Activated CD4-positive, alpha-beta T cell treated with anti-CD3 and anti-CD28 coated beads, Interleukin-2, amount 50 U/mL, for 16 hours (primary cell): ENCODE measurements around the gene CASP5.
"Not testable (repeated sequence)": the region's sequence is repeated elsewhere in the genome, so short reads cannot be mapped to it uniquely, and the experiment has no call there.

Experiments used
- DNase-seq: peaks from one replicate; pipeline ENCODE4 v3.0.0-alpha.2; 2020

The CASP5 gene

GRCh38 chr11:105033343-105033742 lies 10.4 kb upstream of the CASP5 start:
- no peak for DNase-seq

GRCh38 chr11:105032495-105032894 lies 9.5 kb upstream of the CASP5 start:
- no peak for DNase-seq

DNA sequence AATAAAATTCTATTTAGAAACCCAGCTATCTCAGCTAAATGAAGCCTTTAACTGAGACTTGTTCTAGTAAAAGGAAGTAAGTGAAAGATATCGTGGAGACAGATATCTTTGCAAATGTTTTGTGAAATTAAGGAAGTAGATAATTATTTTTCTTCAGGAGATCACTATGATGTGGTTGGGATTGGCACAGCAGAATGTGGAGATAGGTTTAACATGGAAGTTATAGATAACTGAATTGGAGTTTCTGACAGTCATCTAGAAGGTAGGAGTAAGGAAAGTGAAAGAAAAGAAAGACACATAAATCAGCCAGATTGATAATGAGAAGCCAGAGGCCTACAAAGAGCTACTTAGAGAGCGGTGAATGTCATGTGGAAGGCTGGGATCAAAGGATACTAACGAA lies 4.7 kb upstream of the CASP5 start:
- no peak for DNase-seq

DNA sequence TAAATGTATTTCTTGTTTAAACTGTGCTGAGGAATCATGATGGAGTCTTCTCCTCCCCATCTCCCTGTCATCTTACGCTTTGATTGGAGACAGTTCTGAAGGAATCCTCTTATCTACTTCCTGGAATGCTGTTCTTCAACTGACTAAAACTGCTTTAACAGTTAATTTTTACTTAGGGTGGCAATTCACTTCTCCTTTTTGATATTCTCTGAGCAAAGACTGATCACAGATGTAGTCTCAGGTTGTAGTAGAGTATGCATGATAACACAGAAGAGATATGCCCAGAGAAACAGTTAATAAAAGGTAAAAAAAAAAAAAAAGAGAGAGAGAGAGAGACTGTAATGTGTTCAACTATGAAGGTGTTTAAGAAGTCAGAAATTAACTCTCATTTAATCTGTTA lies 1.4 kb upstream of the CASP5 start:
- DNase-seq, result no peak

DNA sequence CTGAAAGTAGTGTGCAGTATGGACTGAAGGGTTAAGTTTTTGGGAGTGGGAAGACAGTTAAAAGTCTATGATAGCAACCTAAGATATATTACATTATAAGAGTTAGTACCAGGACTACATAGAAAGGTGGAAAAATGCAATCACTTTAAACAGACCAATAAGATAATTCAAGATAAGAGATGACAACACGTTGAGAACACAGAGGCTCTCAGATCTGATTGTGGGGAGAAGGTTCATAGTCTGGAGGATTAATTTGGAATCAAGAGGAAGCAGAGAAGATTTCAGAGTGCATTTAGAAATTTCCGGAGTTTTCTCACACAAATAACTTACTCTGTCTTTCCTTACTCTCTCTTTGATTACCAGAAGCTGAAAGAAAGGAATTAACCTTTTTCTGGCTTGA lies 441 bp downstream of the CASP5 start:
- DNase-seq, result no peak

- no peak for DNase-seq
These were observed 15.5 kb downstream of the CASP5 start for GRCh38 chr11:105007463-105007862.

GRCh38 chr11:105005451-105005845 lies 17.5 kb downstream of the CASP5 start:
- DNase-seq, result no peak

- DNase-seq, result no peak
These were observed 18.9 kb downstream of the CASP5 start for GRCh38 chr11:105004021-105004420.

DNA sequence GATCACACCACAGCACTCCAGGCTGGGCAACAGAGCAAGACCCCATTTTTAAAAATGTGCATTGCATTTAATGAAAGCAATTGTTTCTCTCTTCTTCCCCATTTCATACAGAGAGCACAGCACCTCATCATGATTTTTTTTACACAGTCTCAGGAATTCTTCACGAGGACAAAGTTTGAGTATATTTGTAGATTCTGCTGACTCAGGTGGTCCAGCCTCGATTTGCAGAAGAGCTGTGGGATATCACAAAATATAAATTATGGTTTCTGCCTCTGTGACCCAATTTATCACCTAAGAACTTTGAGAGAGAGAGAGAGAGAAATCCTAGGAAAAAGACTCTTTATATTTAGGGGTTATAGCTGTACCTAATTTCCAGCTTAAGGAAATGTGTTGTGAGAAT lies 19.8 kb downstream of the CASP5 start:
- no peak for DNase-seq

DNA sequence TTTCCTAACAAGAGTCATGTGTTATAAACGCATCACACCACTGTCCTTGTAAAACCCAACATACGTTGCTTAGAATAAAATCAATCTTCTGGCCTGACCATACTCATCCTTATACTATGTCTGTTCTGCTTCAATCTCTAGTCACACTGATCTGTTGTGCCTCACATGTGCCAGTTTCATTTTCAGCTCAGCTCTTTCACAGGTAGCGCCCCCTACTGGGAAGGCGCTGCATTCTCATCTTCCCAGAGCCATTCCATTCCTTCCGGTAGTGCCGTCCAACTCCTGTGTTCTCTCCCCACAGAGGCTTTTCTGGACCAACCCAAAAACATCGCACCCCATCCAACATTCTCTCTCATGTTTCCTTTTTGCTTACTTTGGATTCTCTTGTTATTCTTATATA lies 22.2 kb downstream of the CASP5 start:
- DNase-seq, result peak; percentile 11

GRCh38 chr11:105000167-105000566 lies 22.8 kb downstream of the CASP5 start:
- DNase-seq, result no peak

DNA sequence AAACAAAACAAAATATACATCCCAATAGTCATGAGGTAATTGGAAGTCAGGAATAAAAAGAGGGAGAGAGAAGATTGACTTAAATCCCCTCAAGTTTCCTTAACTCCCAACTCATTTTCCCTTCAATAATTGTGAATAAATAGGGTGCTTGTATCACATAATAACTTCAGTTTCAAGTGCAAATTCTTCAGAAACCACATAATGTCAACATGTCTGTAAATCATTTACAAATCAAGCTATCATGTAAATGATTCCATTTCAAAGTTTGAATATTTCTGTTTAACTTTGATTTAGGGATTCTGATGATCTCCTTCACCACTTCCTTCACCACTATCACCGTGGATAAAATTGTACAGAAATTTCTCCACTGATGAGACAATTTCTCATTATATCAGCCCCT lies 23.2 kb downstream of the CASP5 start:
- no peak for DNase-seq

DNA sequence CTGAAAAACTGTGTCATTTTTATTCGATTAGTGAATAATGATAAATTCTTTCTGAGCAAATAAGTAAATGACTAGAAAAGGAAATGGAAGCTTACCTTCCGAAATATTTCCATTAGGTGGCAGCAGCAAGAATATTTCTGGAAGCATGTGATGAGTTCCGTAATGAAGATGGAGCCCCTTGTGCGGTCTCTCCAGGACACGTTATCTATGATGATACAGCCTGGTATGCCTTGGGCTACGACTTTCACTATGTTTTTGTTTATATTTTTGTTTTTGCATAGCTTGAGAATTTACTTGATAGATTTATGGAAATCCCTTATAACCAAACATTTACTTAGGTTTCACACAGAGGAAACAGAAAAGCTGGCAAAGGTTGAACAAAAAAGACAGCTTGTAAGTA lies 25.7 kb downstream of the CASP5 start:
- DNase-seq, result no peak

- no peak for DNase-seq
These were observed 28.0 kb downstream of the CASP5 start for GRCh38 chr11:104995001-104995408.

DNA sequence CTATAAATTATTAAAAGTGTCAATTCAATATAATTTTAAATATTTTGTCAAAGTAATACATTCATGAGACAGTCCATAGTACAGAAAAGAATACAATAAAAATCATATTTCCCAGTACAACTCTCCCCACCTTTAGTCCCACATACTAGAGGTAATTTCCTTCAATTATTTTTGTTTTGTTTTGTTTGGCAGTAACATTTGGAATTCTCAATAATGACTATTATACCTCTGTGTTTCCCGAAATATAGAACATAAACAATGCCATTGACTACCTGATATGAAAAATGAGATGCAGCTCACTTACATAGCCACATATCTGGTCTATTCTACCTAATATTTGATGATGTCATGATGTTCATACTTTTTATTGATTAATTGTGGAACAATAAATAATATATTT lies 30.2 kb downstream of the CASP5 start:
- no peak for DNase-seq

DNA sequence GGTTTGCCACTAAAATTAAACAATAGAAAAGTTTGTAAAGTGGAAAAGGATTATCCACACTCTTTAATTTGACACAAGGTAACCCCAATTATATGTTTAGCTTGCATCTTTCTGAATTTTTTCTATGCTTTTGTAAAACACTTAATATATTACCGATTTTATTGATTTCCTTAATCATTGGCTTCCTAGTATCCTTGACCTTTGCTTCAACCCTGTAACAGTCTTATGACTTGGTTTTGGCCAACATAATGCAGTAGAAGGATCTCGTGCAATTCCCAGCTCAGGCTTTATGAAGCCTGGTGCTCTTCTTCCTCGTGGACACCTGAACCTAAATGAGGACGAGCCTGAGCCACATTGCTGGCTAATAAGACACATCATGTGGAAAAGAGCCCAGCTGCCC lies 31.0 kb downstream of the CASP5 start:
- DNase-seq, result no peak

DNA sequence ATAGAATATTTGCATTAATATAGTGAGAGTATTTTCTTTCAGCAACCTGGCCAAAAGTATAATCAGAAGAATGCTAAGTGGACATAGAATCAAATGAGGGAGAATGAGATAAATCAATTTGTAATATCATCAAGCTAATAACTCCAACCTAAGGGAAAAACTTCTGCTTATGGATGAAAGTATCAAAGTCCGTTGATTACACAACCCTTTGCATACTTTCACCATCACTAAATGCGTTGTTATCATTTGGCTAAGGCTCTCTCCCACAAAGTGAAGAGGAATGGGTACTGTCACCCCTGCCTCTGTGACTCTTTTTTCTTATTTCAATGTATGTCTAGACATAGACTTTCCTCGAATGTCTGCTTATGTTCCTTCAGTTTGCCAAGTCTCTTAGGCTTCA lies 38.2 kb downstream of the CASP5 start:
- DNase-seq, result no peak

DNA sequence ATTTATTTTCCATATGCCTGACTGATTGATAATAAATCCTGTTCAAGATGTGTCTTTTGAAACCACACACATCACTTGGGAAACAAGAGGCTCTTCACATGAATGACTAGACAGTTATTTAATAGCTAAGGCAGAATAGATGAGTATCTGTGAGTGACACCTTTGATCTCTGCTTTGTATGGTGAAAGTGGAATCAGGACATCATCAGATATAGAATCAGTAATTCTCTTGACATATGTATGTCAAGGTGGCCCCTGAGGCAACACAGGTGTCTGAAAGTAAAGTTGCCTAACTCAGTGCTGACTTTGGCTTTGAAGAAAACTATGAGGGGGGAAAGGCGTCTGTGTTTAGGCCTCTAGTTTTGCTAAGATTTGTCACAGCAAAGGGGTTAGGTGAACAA lies 43.1 kb downstream of the CASP5 start:
- no peak for DNase-seq

GRCh38 chr11:104973616-104974015 lies 49.4 kb downstream of the CASP5 start:
- no peak for DNase-seq

- DNase-seq, result not testable (repeated sequence)
These were observed 50.0 kb downstream of the CASP5 start for GRCh38 chr11:104972924-104973323.

- no peak for DNase-seq
These were observed 52.2 kb downstream of the CASP5 start for GRCh38 chr11:104970756-104971155.

DNA sequence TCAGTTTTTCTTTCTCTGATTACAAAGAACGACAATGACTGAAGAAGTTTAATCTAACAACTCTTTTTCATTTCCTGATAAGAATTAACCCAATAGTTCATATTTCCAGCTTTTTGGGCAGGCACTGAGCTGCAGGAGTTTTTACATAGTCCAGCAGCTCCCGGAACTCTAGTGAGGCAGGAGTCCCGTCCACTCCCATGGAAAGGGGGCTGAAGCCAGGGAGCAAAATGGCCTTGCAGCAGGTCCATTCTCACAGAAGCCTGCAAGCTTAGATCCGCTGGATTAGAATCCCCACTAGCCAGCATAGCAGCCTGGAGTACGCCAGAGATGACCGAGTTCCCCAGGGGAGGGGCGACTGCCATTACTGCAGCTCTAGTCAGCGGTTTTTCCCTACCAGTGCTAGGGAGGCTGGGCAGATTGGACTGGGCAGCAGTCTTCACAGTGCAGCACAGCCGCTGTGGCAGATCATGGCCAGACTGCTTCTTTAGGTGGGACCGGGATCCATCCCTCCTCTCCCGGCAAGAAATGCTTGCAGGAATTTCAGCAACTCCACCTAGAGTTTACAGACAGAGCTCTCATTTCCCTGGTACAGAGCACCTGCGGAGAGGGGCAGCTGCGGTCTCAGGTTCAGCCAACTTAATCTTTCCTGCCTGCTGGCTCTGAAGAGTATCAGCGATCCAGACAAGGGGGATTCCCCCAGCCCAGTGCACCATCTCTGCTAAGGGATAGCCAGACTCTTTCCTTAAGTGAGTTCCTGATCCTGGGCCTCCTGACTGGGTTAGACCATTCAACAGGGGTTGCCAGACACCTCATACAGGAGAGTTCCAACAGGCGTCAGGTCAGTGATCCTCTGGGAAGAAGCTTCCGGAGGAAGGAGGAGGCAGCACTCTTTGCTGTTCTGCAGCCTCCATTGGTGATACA lies 53.9 kb downstream of the CASP5 start:
- DNase-seq, result no peak

GRCh38 chr11:104968355-104968855 lies 54.6 kb downstream of the CASP5 start, which contains the start of gene CASP4:
Gene CASP4, minus strand, starts transcription at chr11:104968574. Its CDS starts 49 bp downstream, at chr11:104968525.
- peak; percentile 60 for DNase-seq

- DNase-seq, result peak; percentile 11
These were observed 55.2 kb downstream of the CASP5 start for GRCh38 chr11:104967534-104968354.
